H1 (cell line): ENCODE measurements around the gene LRRK1. TPM values are rescaled to one million over a fixed set of nuclear protein-coding genes. Genes with fewer than 3 reads are reported as not detected.

Experiments
- CTCF ChIA-PET: fragments of 300-600 bp; sonication (Branson Sonifier 250); formaldehyde crosslinking; loops from one replicate; lab custom pipeline; 2021; ENCODE audit not compliant: partially characterized antibody; lab: Charles Lee
- POLR2A ChIA-PET: fragments of 300-600 bp; sonication (Branson Sonifier 250); formaldehyde crosslinking; loops from one replicate; lab custom pipeline; 2021; ENCODE audit warnings: inconsistent platforms; ENCODE audit not compliant: partially characterized antibody; lab: Charles Lee
- DNase-seq, 2 experiments: peaks; one replicate each; pipeline versions ENCODE4 v3.0.0 to v3.0.0-alpha.2; 2010 to 2022; ENCODE audit warnings: low spot score in 2 of 2, low read depth in 1 of 2, mixed read lengths in 1 of 2
- FAIRE-seq: peaks from 2 replicates; lab custom pipeline; 2011; peaks lifted over from hg19 to GRCh38; lab: Jason Lieb, UNC
- H2AFZ ChIP-seq: 2 replicates; pipeline ENCODE4 v1.8.1; 2012; ENCODE audit warnings: low read length, inconsistent platforms
- H2AK5ac ChIP-seq: 2 replicates; pipeline ENCODE4 v1.6.1; 2013; ENCODE audit warnings: low read depth, low read length
- H2BK120ac ChIP-seq: replicated peaks from 2 replicates; pipeline ENCODE3; 2013; ENCODE audit warnings: low read depth, low read length, inconsistent platforms
- H2BK12ac ChIP-seq: 2 replicates; pipeline ENCODE4 v1.6.1; 2013; ENCODE audit warnings: low read depth, low read length
- H2BK15ac ChIP-seq: 2 replicates; pipeline ENCODE4 v1.6.1; 2013; ENCODE audit warnings: low read length
- H2BK20ac ChIP-seq: 2 replicates; pipeline ENCODE4 v1.6.1; 2013; ENCODE audit warnings: low read length
- H2BK5ac ChIP-seq: 2 replicates; pipeline ENCODE4 v1.6.1; 2013; ENCODE audit warnings: low read depth, low read length
- H3K14ac ChIP-seq: 2 replicates; pipeline ENCODE4 v1.6.1; 2013; ENCODE audit warnings: inconsistent platforms; ENCODE audit not compliant: insufficient read length
- H3K18ac ChIP-seq: 2 replicates; pipeline ENCODE4 v1.6.1; 2013; ENCODE audit warnings: low read length; ENCODE audit errors: extremely low read depth
- H3K23ac ChIP-seq: 2 replicates; pipeline ENCODE4 v1.6.1; 2013; ENCODE audit warnings: inconsistent platforms; ENCODE audit not compliant: insufficient read length
- H3K23me2 ChIP-seq: 2 replicates; pipeline ENCODE4 v1.6.1; 2013; ENCODE audit warnings: low read depth, low read length
- H3K27ac ChIP-seq: 2 replicates; pipeline ENCODE4 v1.6.1; 2011; ENCODE audit warnings: low read depth, low read length, inconsistent platforms
- H3K27me3 ChIP-seq, 4 experiments: replicated peaks in 1 of 4; 1 replicate in 1 of 4; 2 replicates in 3 of 4; pipeline versions ENCODE4 v1.6.1 to v1.8.1; 2011 to 2013; ENCODE audit warnings: low read length in 3 of 4, mild to moderate bottlenecking in 3 of 4, inconsistent platforms in 2 of 4, mixed read lengths in 2 of 4, moderate library complexity in 1 of 4; ENCODE audit not compliant: control insufficient read depth in 3 of 4, insufficient read depth in 3 of 4; ENCODE audit errors: extremely low read depth in 1 of 4
- H3K36me3 ChIP-seq, 4 experiments: 2 replicates each; pipeline versions ENCODE4 v1.6.1 to v1.8.1; 2011 to 2013; ENCODE audit warnings: mild to moderate bottlenecking in 4 of 4, low read length in 3 of 4, moderate library complexity in 2 of 4, control low read depth in 1 of 4, inconsistent platforms in 1 of 4; ENCODE audit not compliant: insufficient read depth in 4 of 4, control insufficient read depth in 2 of 4
- H3K4ac ChIP-seq: replicated peaks from 2 replicates; pipeline ENCODE3; 2013; ENCODE audit warnings: low read length, low read depth, mixed read lengths, inconsistent platforms; ENCODE audit not compliant: insufficient read length
- H3K4me1 ChIP-seq, 4 experiments: replicated peaks in 1 of 4; 1 replicate in 1 of 4; 2 replicates in 3 of 4; pipeline versions ENCODE4 v1.6.1 to v1.8.1; 2011 to 2013; ENCODE audit warnings: low read length in 3 of 4, inconsistent platforms in 2 of 4, mixed read lengths in 1 of 4; ENCODE audit not compliant: insufficient read depth in 4 of 4, control insufficient read depth in 3 of 4
- H3K4me2 ChIP-seq, 2 experiments: 2 replicates each; pipeline versions ENCODE4 v1.6.1 to v1.8.1; 2011 to 2013; ENCODE audit warnings: low read depth in 2 of 2, low read length in 2 of 2, control low read depth in 1 of 2, inconsistent platforms in 1 of 2, mild to moderate bottlenecking in 1 of 2; ENCODE audit not compliant: insufficient read depth in 1 of 2
- H3K4me3 ChIP-seq, 4 experiments: fragments of 200-600, 300-600 bp in 1 of 4; sonication (generic), shearing (Covaris generic), sonication (Bioruptor Twin) in 1 of 4; 2 replicates each; pipeline versions ENCODE4 v1.5.1 to v1.8.1; 2011 to 2016; ENCODE audit warnings: low read length in 4 of 4, low read depth in 3 of 4, control low read depth in 2 of 4, inconsistent platforms in 2 of 4, mild to moderate bottlenecking in 2 of 4, mixed read lengths in 1 of 4, moderate library complexity in 1 of 4; ENCODE audit not compliant: insufficient read depth in 2 of 4; ENCODE audit errors: extremely low read depth in 1 of 4
- H3K56ac ChIP-seq: replicated peaks from 2 replicates; pipeline ENCODE3; 2013; ENCODE audit warnings: low read depth, mild to moderate bottlenecking, mixed read lengths, low read length, inconsistent platforms; ENCODE audit not compliant: insufficient read length
- H3K79me1 ChIP-seq: 2 replicates; pipeline ENCODE4 v1.6.1; 2013; ENCODE audit warnings: low read depth, low read length, control low read depth
- H3K79me2 ChIP-seq, 2 experiments: 2 replicates each; pipeline versions ENCODE4 v1.6.1 to v1.8.1; 2012 to 2013; ENCODE audit warnings: low read length in 2 of 2, mild to moderate bottlenecking in 2 of 2, inconsistent platforms in 1 of 2; ENCODE audit not compliant: insufficient read depth in 2 of 2, control insufficient read depth in 1 of 2
- H3K9ac ChIP-seq, 4 experiments: replicated peaks in 1 of 4; 1 replicate in 1 of 4; 2 replicates in 3 of 4; pipeline versions ENCODE4 v1.6.1 to v1.8.1; 2011 to 2013; ENCODE audit warnings: low read depth in 3 of 4, low read length in 3 of 4, control low read depth in 2 of 4, mild to moderate bottlenecking in 2 of 4, moderate library complexity in 2 of 4, inconsistent platforms in 1 of 4; ENCODE audit errors: extremely low read depth in 1 of 4
- H3K9me3 ChIP-seq, 2 experiments: 2 replicates each; pipeline versions ENCODE4 v1.6.1 to v1.8.1; 2012 to 2013; ENCODE audit warnings: mild to moderate bottlenecking in 2 of 2, moderate library complexity in 2 of 2, control low read depth in 1 of 2, inconsistent platforms in 1 of 2, low read depth in 1 of 2, low read length in 1 of 2, mixed read lengths in 1 of 2; ENCODE audit not compliant: insufficient read depth in 2 of 2
- H4K20me1 ChIP-seq, 2 experiments: replicated peaks in 1 of 2; 2 replicates each; pipeline versions ENCODE3 to v1.8.1; 2011 to 2013; ENCODE audit warnings: inconsistent platforms in 2 of 2, low read length in 2 of 2, mild to moderate bottlenecking in 1 of 2; ENCODE audit not compliant: insufficient read depth in 2 of 2, control insufficient read depth in 1 of 2
- H4K5ac ChIP-seq: 2 replicates; pipeline ENCODE4 v1.6.1; 2013; ENCODE audit warnings: low read length, low read depth, mixed read lengths, inconsistent platforms; ENCODE audit not compliant: insufficient read length
- H4K8ac ChIP-seq: 2 replicates; pipeline ENCODE4 v1.8.0; 2013; ENCODE audit warnings: mild to moderate bottlenecking, moderate library complexity, low read length, inconsistent platforms; ENCODE audit not compliant: insufficient read depth; ENCODE audit errors: extremely low read depth
- H4K91ac ChIP-seq: replicated peaks from 2 replicates; pipeline ENCODE3; 2013; ENCODE audit warnings: low read length, mixed read lengths, inconsistent platforms; ENCODE audit not compliant: insufficient read length
- CEBPB ChIP-seq: IDR thresholded peaks from 2 replicates; pipeline ENCODE4 v1.6.1; 2012; ENCODE audit warnings: low read depth, low read length
- EP300 ChIP-seq, 2 experiments: IDR thresholded peaks; 1 replicate in 1 of 2; 2 replicates in 1 of 2; pipeline ENCODE4 v1.6.1; 2011 to 2012; ENCODE audit warnings: low read depth in 2 of 2, low read length in 2 of 2, mild to moderate bottlenecking in 2 of 2, borderline replicate concordance in 1 of 2, inconsistent platforms in 1 of 2, moderate library complexity in 1 of 2
- FOSL1 ChIP-seq: IDR thresholded peaks from 2 replicates; pipeline ENCODE4 v1.6.1; 2011; ENCODE audit warnings: mild to moderate bottlenecking, low read depth, low read length, moderate library complexity; ENCODE audit not compliant: insufficient read depth
- NANOG ChIP-seq: IDR thresholded peaks from 2 replicates; pipeline ENCODE4 v1.6.1; 2011; ENCODE audit warnings: low read length, low read depth, mild to moderate bottlenecking, inconsistent platforms; ENCODE audit not compliant: insufficient read depth, poor library complexity, severe bottlenecking
- POU5F1 ChIP-seq: IDR thresholded peaks from 2 replicates; pipeline ENCODE4 v1.6.1; 2011; ENCODE audit warnings: low read depth, mild to moderate bottlenecking, low read length, moderate library complexity
- SRF ChIP-seq: IDR thresholded peaks from 2 replicates; pipeline ENCODE4 v1.6.1; 2011; ENCODE audit warnings: mild to moderate bottlenecking, low read depth, low read length, moderate library complexity
- TBP ChIP-seq: IDR thresholded peaks from 2 replicates; pipeline ENCODE4 v1.6.1; 2011; ENCODE audit warnings: low read depth, low read length, improper control_type of control experiment
- WGBS, 2 experiments: shearing (Covaris generic) in 1 of 2; methylation state at CpG; one replicate each; pipeline versions ENCODE4 v1.1.6 to v1.1.7; 2013 to 2015; ENCODE audit warnings: low lambda C conversion rate in 2 of 2, mixed read lengths in 2 of 2, inconsistent platforms in 1 of 2, low coverage in 1 of 2, missing lambda C conversion rate in 1 of 2; ENCODE audit not compliant: insufficient replicate concordance in 2 of 2, insufficient coverage in 1 of 2, insufficient read length in 1 of 2; ENCODE audit errors: extremely low coverage in 1 of 2, missing lambda C conversion rate in 1 of 2; 5-methylcytosine and 5-hydroxymethylcytosine counted together
- polyA plus RNA-seq, 7 experiments: library from polyadenylated mRNA; depleted of rRNA in 3 of 7; stranded (reverse) in 5 of 7; unstranded in 2 of 7; fragments of >200 nt in 5 of 7; fragments of 200-250 nt in 2 of 7; gene quantifications; 1 replicate in 5 of 7; 2 replicates in 1 of 7; 4 replicates in 1 of 7; pipeline versions ENCODE4 v1.2.1 to v1.2.3, GENCODE V29; 2011 to 2013; ENCODE audit warnings: missing spikeins in 2 of 7, mixed read lengths in 2 of 7
- total RNA-seq: library from RNA; stranded (reverse); fragmentation: NEBNext Ultra II Directional; extraction: Animal tissue kit (Norgen Biotek cat#: 25700); gene quantifications from 2 replicates; pipeline ENCODE4 v1.2.1, GENCODE V29; 2021

Gene LRRK1
- total and polyA plus RNA-seq, 2 of the 8 experiments (the other 6 are each of a cell fraction or from before 2014, with no cell fraction given): 1.2 to 3.6 TPM

DNA sequence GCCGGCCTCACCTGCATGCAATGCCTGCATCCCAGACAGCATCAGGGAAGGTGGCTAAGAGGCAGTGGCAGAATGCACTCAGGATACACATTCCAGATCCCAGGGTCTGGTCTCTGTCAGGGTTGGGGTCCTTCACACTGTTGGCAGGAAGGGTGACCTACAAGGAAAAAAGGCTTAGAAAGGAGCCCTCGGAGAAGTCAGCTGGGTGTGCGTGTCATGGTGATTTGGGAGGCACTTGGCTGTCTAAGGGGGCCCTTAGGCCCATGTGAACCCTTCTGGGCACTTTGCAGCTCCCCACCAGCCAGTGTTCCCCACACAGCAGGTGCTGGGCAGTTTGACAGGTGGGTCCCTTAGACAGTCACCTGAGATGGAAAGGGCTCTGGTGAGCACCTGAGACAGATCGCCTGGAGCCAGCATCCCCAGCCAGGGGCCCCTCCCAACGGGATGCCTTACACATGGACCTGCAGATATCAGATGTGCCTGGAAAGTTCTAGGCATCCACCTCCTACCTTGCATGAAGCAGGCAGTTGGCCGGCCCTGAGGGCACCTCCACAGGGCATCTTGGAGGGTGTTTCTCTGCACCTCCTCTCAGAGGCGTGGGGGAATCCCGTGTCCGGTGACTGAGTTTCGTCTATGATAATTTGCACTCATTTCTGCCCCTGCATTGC is 131.6 kb downstream of the LRRK1 start:
- H3K56ac ChIP-seq: no peak overlapping the region
- no peak overlapping the region for H3K4me2 ChIP-seq
- H3K18ac ChIP-seq: no peak overlapping the region; the same call in 1 of the 2 replicates
- H2AK5ac ChIP-seq: peak overlapping the region; percentile 79; the same call in 1 of the 2 replicates
- peak in 1 of 2 experiments; percentile 39 for DNase-seq
- CTCF ChIA-PET: interaction anchor here (1.4 to 3.2 kb wide), 3 partner anchors 17 to 35 kb away, joined by 6 to 13 read pairs (median 7); no protein-coding TSS in a partner anchor
- no peaks in the 10 kb centered on the region for H3K79me1 ChIP-seq
- H3K36me3 ChIP-seq: no peaks in the 10 kb centered on the region
- H3K27ac ChIP-seq: no peak overlapping the region
- no peak for TF ChIP-seq POU5F1
- TF ChIP-seq NANOG: no peak
- no peak for TF ChIP-seq CEBPB
- no peak for TF ChIP-seq EP300 (IDR thresholded peaks at IDR 0.05; ENCODE audit: borderline replicate concordance in 1 of 2, low read depth in 2 of 2, low read length in 2 of 2)
- TF ChIP-seq SRF: no peak
- no peak for TF ChIP-seq FOSL1
- TF ChIP-seq TBP: no peak
- TF ChIP-seq, all 59 proteins: peak for 0
- FAIRE-seq: no peak
- H3K9me3 ChIP-seq: no peaks in the 10 kb centered on the region
- peak overlapping the region; percentile 4; the same call in 1 of the 2 replicates for H2BK15ac ChIP-seq
- H2BK12ac ChIP-seq: 0 out of 2 replicates have a peak overlapping the region, but pooled peaks have one; percentile 17
- no peak overlapping the region for H3K14ac ChIP-seq
- H2AFZ ChIP-seq: no peak overlapping the region
- H4K8ac ChIP-seq: no peak overlapping the region
- H3K79me2 ChIP-seq: no peaks in the 10 kb centered on the region
- H2BK20ac ChIP-seq: no peak overlapping the region; the same call in 1 of the 2 replicates
- POLR2A ChIA-PET: interaction anchor here (0.9 to 3.5 kb wide), 2 partner anchors 18 to 186 kb away, joined by 3 to 14 read pairs; no protein-coding TSS in a partner anchor
- H4K20me1 ChIP-seq: no peaks in the 10 kb centered on the region
- H3K4ac ChIP-seq: no peak overlapping the region
- H3K9ac ChIP-seq: no peak overlapping the region
- H3K23me2 ChIP-seq: no peaks in the 10 kb centered on the region
- H4K91ac ChIP-seq: peak overlapping the region; percentile 34
- 85% methylated on average over 10 of the region's 10 CpGs; no CpG with 5 or more reads in 1 of the 2 experiments for WGBS, 2 experiments
- 0 out of 7 replicates have a peak, but pooled peaks cover 0 to 2% (median 0%) of the 10 kb centered on the region in 4 experiments for H3K27me3 ChIP-seq
- H3K23ac ChIP-seq: no peak overlapping the region
- H2BK120ac ChIP-seq: no peak overlapping the region
- 0 out of 2 replicates have a peak overlapping the region, but pooled peaks have one; percentile 44 for H2BK5ac ChIP-seq
- H3K4me1 ChIP-seq: peaks cover 0 to 9% (median 5%) of the 10 kb centered on the region in 4 experiments; a peak in 6 of 7 replicates
- H4K5ac ChIP-seq: no peak overlapping the region
- H3K4me3 ChIP-seq: no peak overlapping the region
